HCT116 (cell line): ENCODE results near the gene GNB4. TPM values are rescaled to one million over a fixed set of nuclear protein-coding genes. Genes with fewer than 3 reads are reported as not detected.

Experiments used
- ATAC-seq: fragments of 200-7000 bp; cut with Tn5 transposase; 2 replicates; pipeline ENCODE4 v1.9.1; 2020; ENCODE audit warnings: mild to moderate bottlenecking, moderate library complexity
- BruUV-seq: library from RNA; stranded (reverse); fragments of 400-500 nt; replicated peaks from 2 replicates; lab custom pipeline; 2021; lab: Mats Ljungman, UMichigan
- CTCF ChIA-PET: fragments of 300-600 bp; sonication (Branson Sonifier 250); formaldehyde crosslinking; loops from one replicate; lab custom pipeline; 2021; ENCODE audit warnings: antibody characterized with exemption; lab: Charles Lee
- POLR2A ChIA-PET: fragments of 300-600, 350-600 bp; sonication (Branson Sonifier 250); formaldehyde crosslinking; loops from one replicate; lab custom pipeline; 2021; ENCODE audit warnings: antibody characterized with exemption; lab: Charles Lee
- RAD21 ChIA-PET, 2 experiments: fragments of 300-600 bp; sonication (Branson Sonifier 250); formaldehyde crosslinking; loops; one replicate each; lab custom pipeline; 2023; ENCODE audit warnings: low total read pairs in 2 of 2; ENCODE audit not compliant: uncharacterized antibody in 2 of 2, unreplicated experiment in 2 of 2, low non-redundant PET in 1 of 2; lab: Charles Lee
- DNase-seq: peaks from one replicate; pipeline ENCODE4 v3.0.0-alpha.2; 2010; ENCODE audit warnings: low read depth, low spot score
- H2AFZ ChIP-seq: fragments of 200-600 bp; shearing (Covaris generic), sonication (generic); 2 replicates; pipeline ENCODE4 v1.6.1; 2017; ENCODE audit warnings: low read depth, mixed run types, mixed read lengths, antibody characterized with exemption, low read length; ENCODE audit not compliant: poor library complexity, severe bottlenecking
- H3K27ac ChIP-seq: 2 replicates; pipeline ENCODE4 v1.5.1; 2012; ENCODE audit warnings: low read depth, low read length
- H3K27me3 ChIP-seq: fragments of 200-600 bp; sonication (generic); 2 replicates; pipeline ENCODE4 v1.6.1; 2016; ENCODE audit warnings: mixed run types, low read length, mixed read lengths; ENCODE audit not compliant: insufficient read depth
- H3K36me3 ChIP-seq, 2 experiments: fragments of 200-500 bp in 1 of 2; fragments of 200-600 bp in 1 of 2; sonication (Bioruptor generic) in 1 of 2; sonication (generic) in 1 of 2; 2 replicates each; pipeline versions ENCODE4 v1.5.1 to v1.6.1; 2014 to 2016; ENCODE audit warnings: low read length in 2 of 2, inconsistent platforms in 1 of 2, mixed read lengths in 1 of 2, mixed run types in 1 of 2; ENCODE audit not compliant: insufficient read depth in 2 of 2, control insufficient read depth in 1 of 2
- H3K4me1 ChIP-seq, 2 experiments: fragments of 200-600 bp in 1 of 2; sonication (generic) in 1 of 2; 2 replicates each; pipeline versions ENCODE4 v1.5.1 to v1.6.1; 2012 to 2017; ENCODE audit warnings: low read length in 2 of 2, inconsistent platforms in 1 of 2, mild to moderate bottlenecking in 1 of 2, mixed read lengths in 1 of 2, mixed run types in 1 of 2, moderate library complexity in 1 of 2; ENCODE audit not compliant: insufficient read depth in 2 of 2, control insufficient read depth in 1 of 2
- H3K4me2 ChIP-seq: fragments of 200-600 bp; sonication (generic); 2 replicates; pipeline ENCODE4 v1.6.1; 2017; ENCODE audit warnings: mixed run types, low read length, mixed read lengths
- H3K4me3 ChIP-seq, 2 experiments: fragments of 200-600 bp in 1 of 2; sonication (generic) in 1 of 2; replicated peaks in 1 of 2; 2 replicates each; pipeline ENCODE4 v1.5.1; 2011 to 2016; ENCODE audit warnings: low read length in 2 of 2, control low read depth in 1 of 2, low read depth in 1 of 2, mild to moderate bottlenecking in 1 of 2, mixed read lengths in 1 of 2, mixed run types in 1 of 2
- H3K79me2 ChIP-seq: fragments of 200-600 bp; sonication (generic); 2 replicates; pipeline ENCODE4 v1.6.1; 2017; ENCODE audit warnings: mild to moderate bottlenecking, mixed run types, low read length, moderate library complexity, mixed read lengths; ENCODE audit not compliant: insufficient read depth
- H3K9ac ChIP-seq: fragments of 200-600 bp; sonication (generic); 2 replicates; pipeline ENCODE4 v1.6.1; 2016; ENCODE audit warnings: low read length, mixed read lengths
- H3K9me2 ChIP-seq: fragments of 200-600 bp; sonication (generic), shearing (Covaris generic); 2 replicates; pipeline ENCODE4 v1.6.1; 2017; ENCODE audit warnings: mixed run types, mild to moderate bottlenecking, moderate library complexity; ENCODE audit not compliant: insufficient read depth
- H3K9me3 ChIP-seq, 2 experiments: fragments of 200-500 bp in 1 of 2; fragments of 200-600 bp in 1 of 2; sonication (Bioruptor generic) in 1 of 2; sonication (generic) in 1 of 2; 2 replicates each; pipeline ENCODE4 v1.6.1; 2014 to 2017; ENCODE audit warnings: low read length in 2 of 2, mixed read lengths in 2 of 2, inconsistent platforms in 1 of 2, low read depth in 1 of 2, mild to moderate bottlenecking in 1 of 2, mixed run types in 1 of 2, moderate library complexity in 1 of 2; ENCODE audit not compliant: control insufficient read depth in 1 of 2, insufficient read depth in 1 of 2
- H4K20me1 ChIP-seq: fragments of 200-600 bp; sonication (generic), shearing (Covaris generic); 2 replicates; pipeline ENCODE4 v1.6.1; 2017; ENCODE audit warnings: mixed run types, mild to moderate bottlenecking, moderate library complexity; ENCODE audit not compliant: insufficient read depth
- CBX3 ChIP-seq: IDR thresholded peaks from 2 replicates; pipeline ENCODE4 v1.6.1; 2012; ENCODE audit warnings: low read depth
- EZH2 ChIP-seq: fragments of 200-600 bp; sonication (generic); IDR thresholded peaks from 2 replicates; pipeline ENCODE4 v1.6.1; 2017; ENCODE audit warnings: antibody characterized with exemption, mixed run types
- FOSL1 ChIP-seq: IDR thresholded peaks from 2 replicates; pipeline ENCODE4 v1.6.1; 2012; ENCODE audit warnings: low read depth
- REST ChIP-seq: IDR thresholded peaks from 2 replicates; pipeline ENCODE4 v1.6.1; 2012; ENCODE audit warnings: low read depth
- SP1 ChIP-seq: IDR thresholded peaks from 2 replicates; pipeline ENCODE4 v1.6.1; 2012; ENCODE audit warnings: low read depth
- ZBTB33 ChIP-seq: IDR thresholded peaks from 2 replicates; pipeline ENCODE4 v1.6.1; 2011; ENCODE audit warnings: mild to moderate bottlenecking, low read length, moderate library complexity; ENCODE audit not compliant: insufficient replicate concordance; ENCODE audit errors: extremely low read depth
- ZFX ChIP-seq: fragments of 450-650 bp; IDR thresholded peaks from 2 replicates; pipeline ENCODE4 v1.6.1; 2017
- intact Hi-C: fragments of 100-400 bp; cut with micrococcal nuclease; formaldehyde crosslinking; loops from 2 replicates; pipeline ENCODE4 v1.10.0; 2022
- total RNA-seq: library from RNA; stranded (reverse); gene quantifications from one replicate; pipeline ENCODE4 v1.2.1, GENCODE V29; 2021; ENCODE audit not compliant: unreplicated experiment
- TF ChIP-seq, protein P1 (sequence below): IDR thresholded peaks from 2 replicates; pipeline ENCODE4 v1.6.1; 2012

The GNB4 gene
- total RNA-seq, 1 experiment from 2014 or later, result 0.10 TPM

- ChIA-PET POLR2A (no interaction called here), CTCF (no interaction called here), RAD21 (no interaction called here)
- ATAC-seq, result no peak
- TF ChIP-seq ZBTB33 (no peak), SP1 (no peak), REST (no peak), ZFX (no peak), EZH2 (no peak), CBX3 (no peak), FOSL1 (no peak)
- TF ChIP-seq, protein P1, sequence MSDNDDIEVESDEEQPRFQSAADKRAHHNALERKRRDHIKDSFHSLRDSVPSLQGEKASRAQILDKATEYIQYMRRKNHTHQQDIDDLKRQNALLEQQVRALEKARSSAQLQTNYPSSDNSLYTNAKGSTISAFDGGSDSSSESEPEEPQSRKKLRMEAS, result no peak
- no peak overlapping the region for H2AFZ ChIP-seq
- H3K9ac ChIP-seq, result no peak overlapping the region
- peaks cover 10% of the 10 kb centered on the region; the same call in 1 of the 2 replicates for H3K27me3 ChIP-seq
- DNase-seq, result no peak
- H3K4me1 ChIP-seq, result no peaks in the 10 kb centered on the region
- H3K36me3 ChIP-seq, result no peaks in the 10 kb centered on the region
- no peaks in the 10 kb centered on the region for H3K9me2 ChIP-seq
- intact Hi-C loops, result no loop called here
- no peak overlapping the region for H3K27ac ChIP-seq
- no peaks in the 10 kb centered on the region for H4K20me1 ChIP-seq
- no peak overlapping the region for H3K4me2 ChIP-seq
- no TSS peak for BruUV-seq
- H3K9me3 ChIP-seq, result no peaks in the 10 kb centered on the region
- no peaks in the 10 kb centered on the region for H3K79me2 ChIP-seq
- no peak overlapping the region for H3K4me3 ChIP-seq
Observed at GRCh38 chr3:179452176-179452564, 900 bp upstream of the GNB4 start.
